GM12875 (cell line): Measurements from ENCODE around the gene KRT85.

Experiments
- H3K4me3 ChIP-seq: one replicate; pipeline ENCODE4 v1.5.1; 2011; ENCODE audit warnings: low read depth, low read length, control low read depth
- TF ChIP-seq, protein P1 (sequence below): IDR thresholded peaks from 2 replicates; pipeline ENCODE4 v1.5.1; 2011; ENCODE audit warnings: low read depth, mild to moderate bottlenecking, control low read depth, inconsistent platforms, low read length, moderate library complexity, borderline replicate concordance; ENCODE audit not compliant: insufficient read depth

Gene KRT85

DNA sequence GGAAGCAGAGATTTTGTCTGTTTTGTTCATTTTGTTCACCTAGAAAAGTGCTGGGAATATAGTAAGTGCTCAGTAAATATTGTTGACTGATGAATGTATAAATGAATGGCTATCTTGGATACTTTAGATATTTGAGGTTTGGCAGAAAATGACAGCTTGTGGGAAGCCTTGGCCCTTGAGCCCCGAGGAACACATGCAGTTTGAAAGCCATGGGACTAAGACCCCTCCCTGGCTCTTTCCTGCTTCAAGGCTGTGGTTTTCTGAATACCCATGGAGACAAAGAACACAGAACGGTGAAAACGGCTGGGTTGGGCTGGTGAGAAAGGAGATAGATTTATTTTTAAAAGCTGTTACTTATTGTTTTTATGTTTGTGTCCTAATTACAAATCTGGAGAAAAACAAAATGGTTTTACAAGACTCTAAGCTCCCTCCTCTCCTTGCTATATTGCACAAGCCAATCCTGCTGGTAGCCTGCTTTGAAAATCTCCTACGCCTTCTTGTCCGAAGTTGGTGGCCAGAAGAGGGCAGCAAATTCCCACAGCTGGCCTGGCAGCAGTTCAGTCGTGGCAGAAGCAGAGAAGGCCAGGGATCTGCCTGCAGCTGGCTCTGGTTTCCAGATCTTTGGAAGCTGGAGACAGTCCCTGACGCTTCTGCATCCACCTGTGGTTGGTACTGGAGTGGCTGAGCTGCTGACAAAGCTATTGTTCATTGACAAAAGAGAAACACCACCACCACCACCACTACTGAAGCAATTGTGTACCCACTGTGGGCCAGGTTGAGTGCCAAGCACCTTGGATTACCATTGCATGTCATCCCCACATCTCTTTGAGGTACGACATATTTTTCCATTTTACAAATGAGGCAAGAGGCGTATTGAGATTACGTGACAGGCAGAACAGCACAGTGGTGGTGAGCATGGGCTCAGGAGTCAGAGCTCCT, 5.2 kb upstream of the KRT85 start:
- TF ChIP-seq, protein P1, sequence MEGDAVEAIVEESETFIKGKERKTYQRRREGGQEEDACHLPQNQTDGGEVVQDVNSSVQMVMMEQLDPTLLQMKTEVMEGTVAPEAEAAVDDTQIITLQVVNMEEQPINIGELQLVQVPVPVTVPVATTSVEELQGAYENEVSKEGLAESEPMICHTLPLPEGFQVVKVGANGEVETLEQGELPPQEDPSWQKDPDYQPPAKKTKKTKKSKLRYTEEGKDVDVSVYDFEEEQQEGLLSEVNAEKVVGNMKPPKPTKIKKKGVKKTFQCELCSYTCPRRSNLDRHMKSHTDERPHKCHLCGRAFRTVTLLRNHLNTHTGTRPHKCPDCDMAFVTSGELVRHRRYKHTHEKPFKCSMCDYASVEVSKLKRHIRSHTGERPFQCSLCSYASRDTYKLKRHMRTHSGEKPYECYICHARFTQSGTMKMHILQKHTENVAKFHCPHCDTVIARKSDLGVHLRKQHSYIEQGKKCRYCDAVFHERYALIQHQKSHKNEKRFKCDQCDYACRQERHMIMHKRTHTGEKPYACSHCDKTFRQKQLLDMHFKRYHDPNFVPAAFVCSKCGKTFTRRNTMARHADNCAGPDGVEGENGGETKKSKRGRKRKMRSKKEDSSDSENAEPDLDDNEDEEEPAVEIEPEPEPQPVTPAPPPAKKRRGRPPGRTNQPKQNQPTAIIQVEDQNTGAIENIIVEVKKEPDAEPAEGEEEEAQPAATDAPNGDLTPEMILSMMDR: peak; percentile 68
- H3K4me3 ChIP-seq: no peak overlapping the region

DNA sequence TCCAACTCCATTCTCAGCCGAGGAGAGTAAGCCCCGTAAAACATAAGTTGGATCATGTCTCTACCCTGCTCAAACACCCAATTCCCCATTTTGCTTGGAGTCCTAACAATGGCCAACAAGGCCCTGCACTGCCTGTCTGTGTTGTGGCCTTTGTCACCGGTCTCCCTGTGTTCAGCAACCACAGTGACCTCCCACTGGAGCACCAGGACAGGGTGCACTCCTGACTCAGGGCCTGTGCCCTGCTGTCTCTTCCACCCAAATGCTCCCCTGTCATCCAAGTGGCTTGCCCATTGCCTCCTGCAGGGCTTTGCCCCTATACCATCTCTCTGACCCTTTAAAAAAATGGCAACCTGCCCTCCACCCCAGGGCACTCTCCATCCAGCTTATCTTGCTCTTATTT, 4.4 kb upstream of the KRT85 start:
- TF ChIP-seq, protein P1: no peak
- no peak overlapping the region for H3K4me3 ChIP-seq

DNA sequence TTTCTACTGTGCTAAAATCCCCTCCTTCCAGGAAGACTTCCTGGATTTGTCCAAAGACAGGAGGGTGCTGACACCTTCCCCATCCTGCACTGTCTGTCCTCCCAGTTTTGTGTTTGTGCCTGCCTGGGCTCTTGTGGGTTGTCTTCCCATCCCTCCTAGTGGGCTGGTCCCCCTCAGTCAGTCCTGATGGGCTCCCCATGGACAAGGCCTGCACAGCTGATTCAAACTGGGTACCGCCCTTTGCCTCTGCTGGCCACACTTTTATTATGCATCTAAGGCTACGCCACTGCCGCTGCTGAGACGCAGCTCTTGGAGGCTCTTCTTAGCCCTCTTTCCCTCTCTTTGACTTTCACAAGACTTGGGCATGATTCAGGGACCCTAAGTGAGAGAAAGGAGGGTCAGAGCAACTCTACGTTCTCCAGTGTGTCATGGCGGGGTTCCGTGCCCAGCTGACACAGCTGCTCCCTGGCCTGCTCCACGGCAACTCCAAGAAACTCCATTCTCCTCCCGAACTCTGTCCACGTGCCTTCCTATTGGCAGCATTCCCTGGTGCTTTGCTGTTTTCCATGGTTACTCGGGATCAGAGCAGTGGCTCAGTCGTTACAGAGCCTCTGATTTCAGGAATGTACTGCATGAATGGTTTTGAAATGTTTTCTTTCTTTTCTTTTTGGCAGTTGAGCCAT, 3.8 kb upstream of the KRT85 start:
- TF ChIP-seq, protein P1: no peak
- no peak overlapping the region for H3K4me3 ChIP-seq

DNA sequence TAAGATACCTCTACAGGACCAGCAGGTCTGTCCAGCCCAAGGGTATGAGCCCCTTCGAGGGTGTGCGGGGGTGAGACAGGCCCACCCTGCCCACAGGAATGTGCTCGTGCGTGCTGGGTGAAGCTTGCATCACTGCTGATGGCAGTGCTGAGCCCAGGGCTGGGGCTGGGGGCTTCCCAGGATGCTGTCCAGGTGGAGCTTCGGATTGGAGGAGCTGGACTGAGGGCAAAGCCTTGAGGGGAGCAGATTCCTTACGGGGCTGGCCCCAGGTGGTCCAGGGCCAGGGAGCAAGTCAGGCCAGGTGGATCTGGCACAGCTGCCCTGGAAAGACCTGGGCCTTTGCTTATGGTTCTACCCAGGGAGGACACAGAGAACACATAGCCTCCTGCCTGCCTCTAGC, 2.5 kb upstream of the KRT85 start:
- H3K4me3 ChIP-seq: no peak overlapping the region
- TF ChIP-seq, protein P1: no peak

DNA sequence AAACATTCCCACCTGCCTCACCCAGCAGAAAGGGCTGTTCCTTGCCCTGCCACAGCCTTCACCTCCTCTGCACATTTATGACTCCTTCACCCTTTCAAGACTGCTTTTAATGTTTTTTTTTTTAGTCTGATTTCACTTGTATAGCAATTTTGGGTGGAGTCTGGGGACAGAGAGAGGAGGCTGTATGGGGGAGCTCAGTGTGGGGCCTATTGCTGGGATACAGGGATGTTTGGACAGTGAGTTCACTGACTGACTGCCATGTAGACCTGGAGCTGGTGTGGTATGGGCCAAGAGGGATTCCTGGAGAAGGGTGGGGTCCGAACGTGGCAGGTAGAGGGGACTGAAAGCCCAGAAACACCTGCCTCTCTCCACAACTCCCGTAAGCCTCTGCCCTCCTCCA, 1.9 kb upstream of the KRT85 start:
- no peak overlapping the region for H3K4me3 ChIP-seq
- TF ChIP-seq, protein P1: no peak

DNA sequence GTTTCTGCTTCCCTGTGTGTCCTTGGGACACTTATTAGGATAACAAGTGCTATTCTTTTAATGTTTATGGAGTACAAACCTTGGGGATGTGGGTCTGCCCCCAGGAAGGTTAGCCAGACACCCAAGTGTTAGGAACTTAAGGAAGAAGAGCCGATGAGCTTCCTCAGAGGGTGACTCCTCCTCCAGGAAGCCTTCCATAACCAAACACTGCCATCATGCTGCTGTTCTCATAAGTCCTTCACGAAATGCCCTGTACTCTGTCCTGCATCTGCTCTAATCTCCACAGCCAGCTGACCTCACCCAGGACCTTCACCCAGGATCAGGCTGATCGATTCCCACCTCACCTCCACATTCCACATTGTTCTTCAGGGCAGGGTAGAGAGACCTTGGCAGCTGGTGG, 1.2 kb upstream of the KRT85 start:
- H3K4me3 ChIP-seq: no peak overlapping the region
- TF ChIP-seq, protein P1: no peak
